ENCODE data around the gene IGSF21.

IGSF21 gene

GRCh38 chr1:18282851-18283600 is 175.4 kb downstream of the IGSF21 start:
- H4K8ac ChIP-seq (ENCODE audit: low read depth, low read length), result no peak overlapping the region
- no peak overlapping the region for H3K9ac ChIP-seq (ENCODE audit: low read length)
- WGBS (ENCODE audit: extremely low coverage, insufficient coverage, insufficient read length), result no CpG with 5 or more reads among the region's 13 CpGs

GRCh38 chr1:18283601-18284385 is 176.2 kb downstream of the IGSF21 start:
- H3K9me3 ChIP-seq (ENCODE audit: insufficient read depth, low read depth, low read length), result peaks cover 2% of the 10 kb centered on the region
- H4K91ac ChIP-seq (ENCODE audit: low read depth, low read length), result no peak overlapping the region
- no peaks in the 10 kb centered on the region for H3K36me3 ChIP-seq (ENCODE audit: control insufficient read depth in 1 of 2, insufficient read depth in 2 of 2, low read length in 2 of 2)
- H2BK120ac ChIP-seq (ENCODE audit: insufficient read depth, low read length, poor library complexity), result no peak overlapping the region
- no peak overlapping the region for H3K14ac ChIP-seq (ENCODE audit: low read length)
- H2BK12ac ChIP-seq (ENCODE audit: low read length), result no peak overlapping the region
- no peaks in the 10 kb centered on the region for H3K4me1 ChIP-seq (ENCODE audit: control insufficient read depth in 1 of 2, insufficient read depth in 2 of 2, low read length in 2 of 2)
- no peak overlapping the region for H3K4ac ChIP-seq (ENCODE audit: low read depth, low read length)
- no peak overlapping the region for H3K27ac ChIP-seq (ENCODE audit: low read depth, low read length)
- no peaks in the 10 kb centered on the region for H3K79me1 ChIP-seq (ENCODE audit: low read length)
- no peaks in the 10 kb centered on the region for H3K27me3 ChIP-seq (ENCODE audit: insufficient read depth, low read length)
- H3K9ac ChIP-seq (ENCODE audit: low read length), result no peak overlapping the region
- no peak overlapping the region for H2AFZ ChIP-seq (ENCODE audit: insufficient read depth, low read length, poor library complexity)
- DNase-seq, result peak; percentile 20 to 32
- H3K18ac ChIP-seq (ENCODE audit: low read length), result no peak overlapping the region
- no peaks in the 10 kb centered on the region for H3K79me2 ChIP-seq (ENCODE audit: control insufficient read depth, insufficient read depth, low read length, poor library complexity)
- no peak overlapping the region for H2AK5ac ChIP-seq (ENCODE audit: low read length)
- no CpG with 5 or more reads among the region's 13 CpGs for WGBS (ENCODE audit: extremely low coverage, insufficient coverage, insufficient read length)
- no peak overlapping the region for H3K4me2 ChIP-seq (ENCODE audit: low read length)
- H4K12ac ChIP-seq (ENCODE audit: low read depth, low read length), result no peak overlapping the region
- no peak overlapping the region for H4K8ac ChIP-seq (ENCODE audit: low read depth, low read length)
- H3K23ac ChIP-seq (ENCODE audit: low read length), result no peak overlapping the region
- no peak overlapping the region for H3K4me3 ChIP-seq (ENCODE audit: low read depth, low read length)
- H2BK5ac ChIP-seq (ENCODE audit: low read depth, low read length, poor library complexity), result no peak overlapping the region

More at GRCh38 chr1:18282851-18283600, 175.4 kb downstream of the IGSF21 start:
- Histone ChIP-seq H3K14ac (ENCODE audit: low read length) (no peak overlapping the region), H3K4me1 (ENCODE audit: control insufficient read depth in 1 of 2, insufficient read depth in 2 of 2, low read length in 2 of 2) (no peaks in the 10 kb centered on the region), H3K27ac (ENCODE audit: low read depth, low read length) (no peak overlapping the region), H2AK5ac (ENCODE audit: low read length) (no peak overlapping the region), H4K12ac (ENCODE audit: low read depth, low read length) (no peak overlapping the region), H2BK5ac (ENCODE audit: low read depth, low read length, poor library complexity) (no peak overlapping the region), H3K36me3 (ENCODE audit: control insufficient read depth in 1 of 2, insufficient read depth in 2 of 2, low read length in 2 of 2) (no peaks in the 10 kb centered on the region), H2BK120ac (ENCODE audit: insufficient read depth, low read length, poor library complexity) (no peak overlapping the region), H3K9me3 (ENCODE audit: insufficient read depth, low read depth, low read length) (peaks cover 2% of the 10 kb centered on the region), H3K4ac (ENCODE audit: low read depth, low read length) (no peak overlapping the region), H3K4me2 (ENCODE audit: low read length) (no peak overlapping the region), H3K79me2 (ENCODE audit: control insufficient read depth, insufficient read depth, low read length, poor library complexity) (no peaks in the 10 kb centered on the region), H3K79me1 (ENCODE audit: low read length) (no peaks in the 10 kb centered on the region), H2AFZ (ENCODE audit: insufficient read depth, low read length, poor library complexity) (no peak overlapping the region), H3K23ac (ENCODE audit: low read length) (no peak overlapping the region), H3K18ac (ENCODE audit: low read length) (no peak overlapping the region), H4K91ac (ENCODE audit: low read depth, low read length) (no peak overlapping the region), H2BK12ac (ENCODE audit: low read length) (no peak overlapping the region), H3K27me3 (ENCODE audit: insufficient read depth, low read length) (no peaks in the 10 kb centered on the region), H3K4me3 (ENCODE audit: low read depth, low read length) (no peak overlapping the region)
- DNase-seq, result no peak

GRCh38 chr1:18284805-18285537 is 177.4 kb downstream of the IGSF21 start:
- H3K23ac ChIP-seq (ENCODE audit: low read length), result no peak overlapping the region
- no CpG with 5 or more reads among the region's 11 CpGs for WGBS (ENCODE audit: extremely low coverage, insufficient coverage, insufficient read length)
- no peak overlapping the region for H3K4ac ChIP-seq (ENCODE audit: low read depth, low read length)
- no peak overlapping the region for H3K9ac ChIP-seq (ENCODE audit: low read length)
- no peak overlapping the region for H2BK120ac ChIP-seq (ENCODE audit: insufficient read depth, low read length, poor library complexity)
- no peak overlapping the region for H3K27ac ChIP-seq (ENCODE audit: low read depth, low read length)
- no peak overlapping the region for H4K12ac ChIP-seq (ENCODE audit: low read depth, low read length)
- no peak overlapping the region for H2BK5ac ChIP-seq (ENCODE audit: low read depth, low read length, poor library complexity)
- H2AFZ ChIP-seq (ENCODE audit: insufficient read depth, low read length, poor library complexity), result no peak overlapping the region
- H3K9me3 ChIP-seq (ENCODE audit: insufficient read depth, low read depth, low read length), result peaks cover 2% of the 10 kb centered on the region
- no peaks in the 10 kb centered on the region for H3K27me3 ChIP-seq (ENCODE audit: insufficient read depth, low read length)
- no peak overlapping the region for H2BK12ac ChIP-seq (ENCODE audit: low read length)
- no peak overlapping the region for H4K91ac ChIP-seq (ENCODE audit: low read depth, low read length)
- H2AK5ac ChIP-seq (ENCODE audit: low read length), result no peak overlapping the region
- H3K4me2 ChIP-seq (ENCODE audit: low read length), result no peak overlapping the region
- H3K4me3 ChIP-seq (ENCODE audit: low read depth, low read length), result no peak overlapping the region
- no peaks in the 10 kb centered on the region for H3K79me1 ChIP-seq (ENCODE audit: low read length)
- no peaks in the 10 kb centered on the region for H3K4me1 ChIP-seq (ENCODE audit: control insufficient read depth in 1 of 2, insufficient read depth in 2 of 2, low read length in 2 of 2)
- no peaks in the 10 kb centered on the region for H3K79me2 ChIP-seq (ENCODE audit: control insufficient read depth, insufficient read depth, low read length, poor library complexity)
- DNase-seq, result no peak
- H3K18ac ChIP-seq (ENCODE audit: low read length), result no peak overlapping the region
- no peaks in the 10 kb centered on the region for H3K36me3 ChIP-seq (ENCODE audit: control insufficient read depth in 1 of 2, insufficient read depth in 2 of 2, low read length in 2 of 2)
- H4K8ac ChIP-seq (ENCODE audit: low read depth, low read length), result no peak overlapping the region
- no peak overlapping the region for H3K14ac ChIP-seq (ENCODE audit: low read length)

GRCh38 chr1:18285538-18285924 is 177.9 kb downstream of the IGSF21 start:
- no peak overlapping the region for H3K27ac ChIP-seq (ENCODE audit: low read depth, low read length)
- H3K9me3 ChIP-seq (ENCODE audit: insufficient read depth, low read depth, low read length), result peaks cover 2% of the 10 kb centered on the region
- H4K12ac ChIP-seq (ENCODE audit: low read depth, low read length), result no peak overlapping the region

More at GRCh38 chr1:18285538-18285924, 177.9 kb downstream of the IGSF21 start:
- H3K36me3 ChIP-seq (ENCODE audit: control insufficient read depth in 1 of 2, insufficient read depth in 2 of 2, low read length in 2 of 2), result no peaks in the 10 kb centered on the region
- no peak overlapping the region for H2AFZ ChIP-seq (ENCODE audit: insufficient read depth, low read length, poor library complexity)
- H3K14ac ChIP-seq (ENCODE audit: low read length), result no peak overlapping the region
- H2AK5ac ChIP-seq (ENCODE audit: low read length), result no peak overlapping the region
- H2BK12ac ChIP-seq (ENCODE audit: low read length), result no peak overlapping the region
- H3K27me3 ChIP-seq (ENCODE audit: insufficient read depth, low read length), result no peaks in the 10 kb centered on the region
- no peaks in the 10 kb centered on the region for H3K79me2 ChIP-seq (ENCODE audit: control insufficient read depth, insufficient read depth, low read length, poor library complexity)
- no peak overlapping the region for H3K9ac ChIP-seq (ENCODE audit: low read length)
- H3K4me2 ChIP-seq (ENCODE audit: low read length), result no peak overlapping the region
- no peak overlapping the region for H4K8ac ChIP-seq (ENCODE audit: low read depth, low read length)
- no peak overlapping the region for H2BK120ac ChIP-seq (ENCODE audit: insufficient read depth, low read length, poor library complexity)
- no peak overlapping the region for H3K23ac ChIP-seq (ENCODE audit: low read length)
- H4K91ac ChIP-seq (ENCODE audit: low read depth, low read length), result no peak overlapping the region
- no peak overlapping the region for H2BK5ac ChIP-seq (ENCODE audit: low read depth, low read length, poor library complexity)
- H3K4me3 ChIP-seq (ENCODE audit: low read depth, low read length), result no peak overlapping the region
- no peak overlapping the region for H3K18ac ChIP-seq (ENCODE audit: low read length)
- H3K79me1 ChIP-seq (ENCODE audit: low read length), result no peaks in the 10 kb centered on the region
- DNase-seq, result no peak
- WGBS (ENCODE audit: extremely low coverage, insufficient coverage, insufficient read length), result no CpG with 5 or more reads among the region's 7 CpGs
- no peak overlapping the region for H3K4ac ChIP-seq (ENCODE audit: low read depth, low read length)
- no peaks in the 10 kb centered on the region for H3K4me1 ChIP-seq (ENCODE audit: control insufficient read depth in 1 of 2, insufficient read depth in 2 of 2, low read length in 2 of 2)

All from trophoblast cell (in vitro differentiated cells and primary cell).